GM19372 (cell line): ENCODE results near the gene SLC8A1.

Experiments used
- ATAC-seq: cut with Tn5 transposase; IDR thresholded peaks from one replicate; pipeline ENCODE4 v1.9.1; 2021; ENCODE audit warnings: mild to moderate bottlenecking, low read depth, moderate library complexity; ENCODE audit not compliant: unreplicated experiment

Gene SLC8A1

GRCh38 chr2:40173276-40173675, 278.6 kb downstream of the SLC8A1 start:
- ATAC-seq: no peak

- ATAC-seq: no peak
Observed at GRCh38 chr2:40169856-40170255, 282.0 kb downstream of the SLC8A1 start.

GRCh38 chr2:40169430-40169829, 282.5 kb downstream of the SLC8A1 start:
- no peak for ATAC-seq

- ATAC-seq: no peak
Observed at GRCh38 chr2:40168546-40168945, 283.3 kb downstream of the SLC8A1 start.

- no peak for ATAC-seq
Observed at GRCh38 chr2:40168032-40168431, 283.9 kb downstream of the SLC8A1 start.

- no peak for ATAC-seq
Observed at GRCh38 chr2:40166006-40166405, 285.9 kb downstream of the SLC8A1 start.

GRCh38 chr2:40165509-40165844, 286.4 kb downstream of the SLC8A1 start:
- no peak for ATAC-seq

GRCh38 chr2:40164736-40165508, 287.0 kb downstream of the SLC8A1 start:
- no peak for ATAC-seq

- ATAC-seq: no peak
Observed at GRCh38 chr2:40161986-40162385, 289.9 kb downstream of the SLC8A1 start.

- ATAC-seq: no peak
Observed at GRCh38 chr2:40160751-40161218, 291.1 kb downstream of the SLC8A1 start.

- ATAC-seq: no peak
Observed at GRCh38 chr2:40159333-40159732, 292.6 kb downstream of the SLC8A1 start.

- no peak for ATAC-seq
Observed at GRCh38 chr2:40158781-40159180, 293.1 kb downstream of the SLC8A1 start.

- ATAC-seq: no peak
Observed at GRCh38 chr2:40155728-40156127, 296.2 kb downstream of the SLC8A1 start.

- no peak for ATAC-seq
Observed at GRCh38 chr2:40150266-40150665, 301.6 kb downstream of the SLC8A1 start.

- ATAC-seq: no peak
Observed at GRCh38 chr2:40148334-40148733, 303.6 kb downstream of the SLC8A1 start.

GRCh38 chr2:40147360-40147759, 304.5 kb downstream of the SLC8A1 start:
- ATAC-seq: no peak

GRCh38 chr2:40144022-40144421, 307.9 kb downstream of the SLC8A1 start:
- no peak for ATAC-seq

GRCh38 chr2:40138314-40138713, 313.6 kb downstream of the SLC8A1 start:
- ATAC-seq: no peak

- ATAC-seq: no peak
Observed at GRCh38 chr2:40131081-40131704, 320.7 kb downstream of the SLC8A1 start.

GRCh38 chr2:40130251-40130994, 321.5 kb downstream of the SLC8A1 start:
- no peak for ATAC-seq

- ATAC-seq: no peak
Observed at GRCh38 chr2:40129725-40130124, 322.2 kb downstream of the SLC8A1 start.
